Right cardiac atrium (tissue), 5 donors: ENCODE data around the gene DCXR. TPM values are rescaled to one million over a fixed set of nuclear protein-coding genes. Genes with fewer than 3 reads are reported as not detected.
A peak's percentile ranks its signal among the peaks of the same experiment; 100 is the strongest.
"Not testable (repeated sequence)": the region's sequence is repeated elsewhere in the genome, so short reads cannot be mapped to it uniquely, and the experiment has no call there.

Experiments
- ATAC-seq, 2 donors: fragments of 200-7000 bp; cut with Tn5 transposase; one replicate each; pipeline versions ENCODE4 v1.8.0 to v1.9.1; 2020; ENCODE audit warnings: moderate library complexity in 2 of 2, mild to moderate bottlenecking in 1 of 2
- DNase-seq, 3 donors: peaks; one replicate each; pipeline ENCODE4 v3.0.0-alpha.2; 2020
- H3K27ac ChIP-seq: one replicate; pipeline ENCODE4 v1.5.1; 2013; ENCODE audit warnings: mild to moderate bottlenecking, low read length, control low read depth, moderate library complexity
- H3K27me3 ChIP-seq: one replicate; pipeline ENCODE4 v1.6.1; 2013; ENCODE audit not compliant: control insufficient read depth, insufficient read depth
- H3K4me1 ChIP-seq: one replicate; pipeline ENCODE4 v1.6.1; 2013; ENCODE audit warnings: low read length; ENCODE audit not compliant: control insufficient read depth, insufficient read depth
- H3K4me3 ChIP-seq: one replicate; pipeline ENCODE4 v1.5.1; 2013; ENCODE audit warnings: low read length, control low read depth
- H3K9me3 ChIP-seq: one replicate; pipeline ENCODE4 v1.6.1; 2013; ENCODE audit warnings: low read length; ENCODE audit not compliant: control insufficient read depth
- WGBS: extraction: QIAGEN DNeasy Blood & Tissue Kit; methylation state at CpG from one replicate; pipeline ENCODE4 v1.1.7; 2013; 5-methylcytosine and 5-hydroxymethylcytosine counted together
- intact Hi-C, 4 donors: fragments of 100-400 bp; cut with DNase I; formaldehyde crosslinking; loops; one replicate each; pipeline versions ENCODE4 v1.11.0 to v1.14.0; 2022 to 2023
- polyA plus RNA-seq: library from polyadenylated mRNA; stranded (reverse); fragments of 200-250 nt; gene quantifications from one replicate; pipeline ENCODE4 v1.2.3, GENCODE V29; 2013
- total RNA-seq, 4 donors: library from RNA; stranded (reverse); fragmentation: NEBNext Ultra II Directional; extraction: Animal tissue kit (Norgen Biotek cat#: 25700); gene quantifications; one replicate each; pipeline ENCODE4 v1.2.1, GENCODE V29; 2021
- donor health status: healthy with polysubstance abuse.
- donor health status: DM: no; HTN: yes; CAD: no.
- donor health status: DM: no; HTN: no; CAD: no.
- donor health status: DM: no; HTN: yes; CAD: no; lungs with severe emphysema.
- donor health status: DM: yes; HTN: yes; CAD: no.

The DCXR gene
- total and polyA plus RNA-seq, 5 donors, result 127 to 196 (median 174) TPM

DNA sequence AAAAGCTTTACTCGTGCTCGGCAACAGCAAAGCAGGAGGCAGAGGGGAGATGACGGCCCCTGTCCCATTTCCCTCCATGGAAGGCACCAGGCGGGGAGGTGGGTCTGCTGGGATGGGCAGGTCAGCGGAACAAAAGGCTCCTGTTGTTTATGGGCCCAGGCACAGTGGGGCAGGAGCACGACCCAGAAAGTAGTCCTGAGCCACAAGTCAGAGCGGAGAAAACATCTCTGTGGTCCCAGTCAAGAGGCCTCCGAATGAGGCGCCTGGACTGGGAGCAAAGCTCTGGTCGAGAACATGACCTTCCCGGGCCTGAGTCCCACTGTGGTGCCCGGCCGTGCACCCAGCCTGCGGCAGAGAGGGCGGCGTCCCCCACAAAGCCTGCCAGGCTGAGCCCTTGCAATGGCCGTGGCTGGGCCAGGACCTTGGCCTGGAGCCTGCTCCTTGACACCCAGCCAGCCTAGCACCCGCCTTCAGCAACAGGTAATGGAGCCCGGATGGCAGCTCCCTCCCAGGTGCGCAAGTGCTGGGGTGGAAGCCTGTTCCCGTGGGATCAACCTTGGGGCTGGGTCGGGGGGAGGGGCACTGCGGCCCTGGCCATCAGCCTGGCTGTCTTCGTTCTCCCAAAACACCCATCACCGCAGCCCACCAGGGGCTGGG, 10.5 kb upstream of the DCXR start:
- ATAC-seq (no peak), DNase-seq (peak; percentile 5 to 57 (median 13))
- Histone ChIP-seq H3K27ac (no peak overlapping the region), H3K4me1 (peaks cover 6% of the 10 kb centered on the region), H3K9me3 (no peaks in the 10 kb centered on the region), H3K4me3 (no peak overlapping the region), H3K27me3 (no peaks in the 10 kb centered on the region)
- WGBS, result 91% methylated on average over 25 of the region's 25 CpGs
- intact Hi-C loops, result no loop called here

DNA sequence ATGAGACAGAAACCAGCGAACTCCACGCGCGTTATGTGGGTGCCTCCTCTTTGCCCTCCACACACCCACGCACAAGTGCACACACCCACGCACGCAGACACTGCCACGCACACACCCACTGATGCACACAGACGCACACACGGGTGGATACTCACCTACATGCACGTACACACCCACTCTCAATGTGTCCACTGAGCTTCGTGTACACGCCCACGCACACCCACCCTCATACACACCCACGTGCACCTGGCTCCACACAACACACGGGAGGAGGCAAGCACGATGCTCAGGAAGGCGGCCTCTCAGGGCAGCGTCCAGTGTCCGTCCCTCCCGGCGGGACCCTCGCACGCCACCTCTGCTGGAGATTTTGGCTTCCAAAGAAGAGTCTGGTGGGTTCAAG, 9.9 kb upstream of the DCXR start:
- Histone ChIP-seq H3K4me1 (no peaks in the 10 kb centered on the region), H3K27me3 (no peaks in the 10 kb centered on the region), H3K9me3 (no peaks in the 10 kb centered on the region), H3K27ac (no peak overlapping the region), H3K4me3 (no peak overlapping the region)
- 89% methylated on average over 24 of the region's 24 CpGs for WGBS
- DNase-seq, result peak; percentile 3 to 38 (median 29)
- intact Hi-C loops, result no loop called here
- ATAC-seq, result no peak

DNA sequence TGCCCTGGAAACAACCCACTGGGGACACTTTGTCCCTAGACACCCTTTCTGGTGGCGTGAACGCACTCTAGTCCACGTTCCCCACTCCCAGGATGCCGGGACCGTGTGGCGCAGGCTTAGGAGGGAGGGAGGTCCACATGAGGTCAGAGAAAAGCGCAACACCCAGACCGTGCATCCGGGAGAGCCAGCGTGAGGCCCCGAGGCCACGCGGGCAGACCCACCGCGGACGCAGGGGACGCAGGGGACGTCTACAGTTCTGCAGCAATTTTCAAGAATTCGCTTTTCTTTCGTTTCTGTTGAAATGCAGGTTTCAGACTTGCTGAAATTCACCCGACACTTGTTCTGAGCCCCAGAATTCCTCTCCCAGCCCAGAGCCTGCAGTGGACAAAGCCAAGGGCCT, 9.4 kb upstream of the DCXR start:
- 85% methylated on average over 21 of the region's 21 CpGs for WGBS
- Histone ChIP-seq H3K4me1 (no peaks in the 10 kb centered on the region), H3K9me3 (no peaks in the 10 kb centered on the region), H3K27me3 (no peaks in the 10 kb centered on the region), H3K27ac (no peak overlapping the region), H3K4me3 (no peak overlapping the region)
- DNase-seq (peak; percentile 6 to 43 (median 37)), ATAC-seq (no peak)
- intact Hi-C loops, result no loop called here

DNA sequence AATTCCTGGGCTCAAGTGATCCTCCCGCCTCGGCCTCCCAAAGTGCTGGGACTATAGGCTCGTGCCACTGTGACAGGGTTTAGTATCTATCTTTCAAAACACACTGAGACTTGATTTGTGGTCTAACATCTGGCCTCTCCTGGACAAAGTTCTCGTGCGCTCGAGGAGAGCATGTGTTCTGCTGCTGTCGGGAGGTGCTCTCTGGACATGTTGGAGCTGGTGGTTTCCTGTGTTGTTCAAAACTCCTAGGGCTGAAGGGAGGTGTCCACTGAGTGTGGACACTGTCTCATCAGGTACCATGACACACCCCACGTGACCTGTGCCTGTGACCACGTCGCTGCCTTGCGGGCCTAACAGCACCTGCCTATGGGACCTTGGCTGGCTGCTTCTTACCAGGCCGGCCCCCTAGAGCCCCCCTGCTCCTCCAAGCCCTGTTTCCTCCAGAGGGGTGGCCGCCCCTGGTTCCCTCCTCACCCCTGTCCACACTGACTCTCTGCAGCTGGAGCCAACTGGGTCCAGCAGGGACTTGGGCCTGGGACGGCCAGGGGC, 8.5 kb upstream of the DCXR start:
- peak in 2 of 3 donors; percentile 24 to 36 for DNase-seq
- Histone ChIP-seq H3K4me1 (no peaks in the 10 kb centered on the region), H3K27ac (no peak overlapping the region), H3K27me3 (no peaks in the 10 kb centered on the region), H3K4me3 (no peak overlapping the region), H3K9me3 (no peaks in the 10 kb centered on the region)
- no peak for ATAC-seq
- WGBS, result 73% methylated on average over 14 of the region's 14 CpGs
- intact Hi-C loops, result no loop called here

DNA sequence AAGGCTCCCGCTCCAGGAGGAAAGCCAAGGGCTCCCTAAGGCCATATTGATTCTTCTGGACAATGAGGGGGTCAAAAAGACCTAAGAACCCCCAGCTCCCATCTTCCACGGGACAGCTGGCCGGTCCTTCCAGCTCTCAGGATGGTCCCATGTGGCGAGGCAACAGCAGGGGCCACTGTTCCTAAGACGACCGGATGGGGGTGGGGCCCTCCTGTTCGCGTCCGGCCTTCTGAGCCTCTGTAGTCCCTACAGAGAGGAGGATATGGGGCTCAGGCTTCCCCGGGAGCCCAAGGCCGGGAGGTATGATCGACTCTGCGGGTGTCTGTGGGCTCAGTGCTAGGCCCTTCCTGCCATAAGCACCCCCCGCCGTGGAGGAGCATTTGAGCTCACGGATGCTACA, 6.0 kb upstream of the DCXR start:
- ATAC-seq (no peak), DNase-seq (no peak)
- 58% methylated on average over 16 of the region's 16 CpGs for WGBS
- Histone ChIP-seq H3K4me3 (no peak overlapping the region), H3K9me3 (no peaks in the 10 kb centered on the region), H3K4me1 (no peaks in the 10 kb centered on the region), H3K27ac (no peak overlapping the region), H3K27me3 (no peaks in the 10 kb centered on the region)
- intact Hi-C loops, result no loop called here

DNA sequence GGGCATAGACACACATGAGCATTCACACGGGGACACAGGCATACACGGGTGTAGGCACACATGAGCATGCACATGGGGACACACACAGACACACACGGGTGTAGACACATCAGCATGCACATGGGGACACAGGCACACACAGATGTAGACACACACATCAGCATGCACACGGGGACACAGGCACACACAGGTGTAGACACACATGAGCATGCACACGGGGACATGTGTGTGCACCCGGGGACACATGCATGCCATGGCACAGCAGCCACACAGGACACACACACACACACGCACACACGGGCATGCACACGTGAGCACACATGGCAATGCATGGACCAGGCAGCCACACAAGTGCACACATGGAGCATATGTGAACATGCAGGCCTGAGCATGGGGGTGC, 5.2 kb upstream of the DCXR start:
- WGBS, result 87% methylated on average over 9 of the region's 9 CpGs
- intact Hi-C loops, result no loop called here
- no peak for ATAC-seq

DNA sequence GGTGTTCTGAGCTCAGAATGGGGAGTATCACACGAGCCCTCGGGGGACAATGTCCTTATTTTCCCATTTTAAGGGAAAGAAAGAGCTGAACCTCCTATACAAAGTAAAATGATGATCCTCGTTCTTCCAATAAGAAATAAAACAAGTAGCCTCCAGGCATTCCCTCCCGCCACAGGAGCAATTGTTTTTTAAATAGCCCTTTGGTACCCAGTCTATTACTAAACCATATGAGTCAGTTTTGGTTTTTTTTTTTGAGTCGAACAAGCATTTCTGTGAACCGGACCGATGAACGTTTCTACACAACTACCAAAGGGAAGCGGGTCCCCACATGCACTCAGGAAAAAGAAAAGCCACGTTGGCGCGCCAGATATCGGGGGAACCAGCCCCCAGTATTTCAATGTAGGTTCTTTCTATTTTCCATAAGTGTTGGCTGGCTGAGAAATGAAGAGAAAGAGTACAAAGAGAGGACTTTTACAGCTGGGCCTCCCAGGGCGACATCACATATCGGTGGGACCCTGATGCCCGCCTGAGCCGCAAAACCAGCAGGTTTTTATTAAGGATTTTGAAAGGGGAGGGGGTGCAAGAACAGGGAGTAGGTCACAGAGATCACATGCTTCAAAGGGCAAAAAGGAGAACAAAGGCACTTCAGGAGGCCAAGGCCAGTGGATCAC, 3.8 kb upstream of the DCXR start:
- DNase-seq, result no peak
- Histone ChIP-seq H3K27ac (no peak overlapping the region), H3K4me1 (peaks cover 2% of the 10 kb centered on the region), H3K4me3 (no peak overlapping the region), H3K27me3 (no peaks in the 10 kb centered on the region), H3K9me3 (no peaks in the 10 kb centered on the region)
- WGBS, result 87% methylated on average over 17 of the region's 17 CpGs
- ATAC-seq, result no peak
- intact Hi-C loops, result no loop called here

More for the DNA sequence above, 5.2 kb upstream of the DCXR start:
- Histone ChIP-seq H3K27me3 (no peaks in the 10 kb centered on the region), H3K27ac (no peak overlapping the region), H3K9me3 (no peaks in the 10 kb centered on the region), H3K4me3 (no peak overlapping the region), H3K4me1 (no peaks in the 10 kb centered on the region)
- no peak for DNase-seq

DNA sequence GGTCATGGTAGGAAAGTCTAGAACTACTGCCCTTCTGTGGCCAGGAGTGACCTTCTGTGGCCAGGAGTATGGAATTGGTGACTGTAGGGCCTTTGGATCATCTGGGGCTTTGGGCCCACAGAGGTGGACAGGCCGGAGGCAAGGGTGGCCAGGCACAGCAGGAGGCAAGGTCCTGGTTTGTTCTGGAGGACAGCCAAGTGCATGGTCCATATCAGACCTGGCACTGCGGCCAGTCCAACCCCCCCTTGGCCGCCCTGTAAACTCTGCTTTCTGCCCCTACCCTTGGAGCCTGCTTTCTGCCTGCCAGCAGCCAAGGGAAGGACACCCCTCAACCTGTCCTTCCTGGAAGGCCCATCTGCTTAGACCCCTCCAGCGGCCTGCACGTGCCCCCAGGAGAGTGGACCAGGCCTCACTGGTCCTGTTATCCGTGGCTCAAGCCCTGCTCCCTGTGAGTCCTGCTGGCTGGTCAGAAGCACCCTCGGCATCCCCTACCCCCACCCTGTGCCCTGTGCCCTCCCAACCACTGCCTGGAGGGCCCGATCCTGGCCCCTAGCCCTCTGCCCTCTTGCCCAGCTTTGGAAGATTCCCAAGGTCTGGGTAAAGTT, 2.3 kb upstream of the DCXR start:
- no peak overlapping the region for H3K27ac ChIP-seq
- no peak for DNase-seq
- WGBS, result 96% methylated on average over 8 of the region's 8 CpGs
- no peak overlapping the region for H3K4me3 ChIP-seq
- intact Hi-C loops, result no loop called here
- no peak for ATAC-seq
- H3K4me1 ChIP-seq, result peaks cover 4% of the 10 kb centered on the region
- H3K27me3 ChIP-seq, result no peaks in the 10 kb centered on the region
- no peaks in the 10 kb centered on the region for H3K9me3 ChIP-seq

DNA sequence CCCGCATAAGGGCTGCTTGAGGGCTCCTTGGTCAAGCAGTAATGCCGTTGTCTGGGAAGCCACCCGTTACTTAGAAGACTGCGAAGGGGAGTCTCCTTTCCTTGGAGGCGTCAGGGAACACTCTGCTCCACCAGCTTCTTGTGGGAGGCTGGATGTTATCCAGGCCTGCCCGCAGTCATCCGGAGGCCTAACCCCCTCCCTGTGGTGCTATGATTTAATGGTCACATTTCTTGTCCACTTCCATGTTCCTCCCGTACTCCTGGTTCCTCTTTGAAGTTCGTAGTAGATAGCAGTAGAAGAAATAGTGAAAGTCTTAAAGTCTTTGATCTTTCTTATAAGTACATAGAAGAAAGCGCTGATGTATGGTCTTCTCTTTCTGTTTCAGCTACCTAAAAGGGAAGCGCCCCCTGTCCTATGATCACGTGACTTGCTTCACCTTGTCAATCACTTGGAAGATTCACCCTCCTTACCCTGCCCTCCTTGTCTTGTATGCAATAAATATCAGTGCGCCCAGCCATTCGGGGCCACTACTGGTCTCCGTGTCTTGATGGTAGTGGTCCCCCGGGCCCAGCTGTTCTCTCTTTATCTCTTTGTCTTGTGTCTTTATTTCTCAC, 1.4 kb upstream of the DCXR start:
- ATAC-seq, H3K4me1 ChIP-seq, intact Hi-C loops, H3K27me3 ChIP-seq, H3K9me3 ChIP-seq, DNase-seq, H3K4me3 ChIP-seq, H3K27ac ChIP-seq: not testable (repeated sequence)
- WGBS, result 87% methylated on average over 16 of the region's 16 CpGs

DNA sequence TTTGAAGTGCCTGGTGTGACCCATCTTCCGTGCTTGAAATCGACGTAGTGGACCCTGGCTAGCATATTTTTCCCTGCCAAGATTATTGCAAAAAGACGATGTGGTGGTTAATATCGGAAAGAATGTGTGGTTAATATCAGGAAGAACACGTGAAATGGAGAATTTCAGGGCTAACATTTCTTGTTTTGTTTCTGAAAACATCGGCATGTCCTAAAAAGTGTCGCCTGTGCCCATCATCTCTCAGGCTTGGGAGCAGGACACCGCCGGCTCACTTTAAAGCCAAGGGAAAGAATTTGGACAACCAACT, 345 bp upstream of the DCXR start:
- no peak for DNase-seq
- no peak for ATAC-seq
- intact Hi-C loops, result no loop called here

DNA sequence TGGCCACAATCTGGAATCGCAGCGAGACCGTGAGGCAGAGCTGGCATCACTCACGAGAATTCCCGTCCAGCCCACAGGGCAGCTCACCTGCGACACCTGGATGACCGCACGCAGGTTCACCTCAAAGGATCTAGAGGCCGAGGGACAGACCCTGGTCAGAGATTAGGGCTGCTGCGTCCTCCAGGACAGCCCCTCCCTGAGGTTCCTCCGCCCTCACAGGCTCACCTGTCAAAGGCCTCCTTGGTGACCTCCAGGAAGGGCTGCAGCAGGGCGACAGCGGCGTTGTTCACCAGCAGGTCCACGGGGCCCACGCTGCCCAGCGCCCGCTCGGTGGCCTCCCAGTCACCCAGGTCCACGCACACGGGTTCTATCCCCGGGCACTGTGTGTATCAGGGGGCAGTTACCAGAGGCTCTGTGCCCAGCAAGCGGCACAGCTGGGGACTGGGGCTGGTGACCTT, 834 bp downstream of the DCXR start:
- DNase-seq, result no peak
- Histone ChIP-seq H3K4me1 (peaks cover 4% of the 10 kb centered on the region), H3K9me3 (no peaks in the 10 kb centered on the region), H3K4me3 (peak overlapping the region; percentile 73), H3K27ac (peak overlapping the region; percentile 96), H3K27me3 (no peaks in the 10 kb centered on the region)
- intact Hi-C loops, result no loop called here
- ATAC-seq, result peak in 1 of 2 donors; percentile 4
- WGBS, result 40% methylated on average over 23 of the region's 23 CpGs

More for the DNA sequence above, 345 bp upstream of the DCXR start:
- Histone ChIP-seq H3K4me1 (peaks cover 4% of the 10 kb centered on the region), H3K4me3 (no peak overlapping the region), H3K27ac (peak overlapping the region; percentile 32), H3K27me3 (no peaks in the 10 kb centered on the region), H3K9me3 (no peaks in the 10 kb centered on the region)
- WGBS, result 6% methylated on average over 10 of the region's 10 CpGs
